HepG2 (cell line): Measurements from ENCODE around the gene PREX1. TPM values are rescaled to one million over a fixed set of nuclear protein-coding genes. Genes with fewer than 3 reads are reported as not detected.

Experiments
- MED1 ChIP-seq: sonication (generic); formaldehyde crosslinking; IDR thresholded peaks from 2 replicates; pipeline ENCODE4 v1.4.0; 2020; ENCODE audit warnings: missing genetic modification reagents
- PATZ1 ChIP-seq: sonication (generic); formaldehyde crosslinking; IDR thresholded peaks from 2 replicates; pipeline ENCODE4 v1.4.0; 2020; ENCODE audit warnings: missing genetic modification reagents
- PRPF4 ChIP-seq: fragments of 200-400 bp; formaldehyde crosslinking; IDR thresholded peaks from 2 replicates; pipeline ENCODE4 v1.6.1; 2016; ENCODE audit warnings: low read length, low read depth; ENCODE audit not compliant: poor library complexity, severe bottlenecking
- SALL1 ChIP-seq: sonication (generic); formaldehyde crosslinking; IDR thresholded peaks from 2 replicates; pipeline ENCODE4 v1.8.0; 2022; ENCODE audit warnings: mild to moderate bottlenecking, missing genetic modification reagents
- SMAD3 ChIP-seq: sonication (generic); formaldehyde crosslinking; IDR thresholded peaks from 2 replicates; pipeline ENCODE4 v1.4.0; 2020; ENCODE audit warnings: missing genetic modification reagents
- SMC3 ChIP-seq: IDR thresholded peaks from 2 replicates; pipeline ENCODE4 v1.6.1; 2011; ENCODE audit warnings: low read length, improper control_type of control experiment
- TBX2 ChIP-seq: sonication (generic); formaldehyde crosslinking; IDR thresholded peaks from 2 replicates; pipeline ENCODE4 v1.5.0; 2020; ENCODE audit warnings: missing genetic modification reagents, mild to moderate bottlenecking, borderline replicate concordance
- ZNF280B ChIP-seq: sonication (generic); formaldehyde crosslinking; IDR thresholded peaks from 2 replicates; pipeline ENCODE4 v1.5.0; 2020; ENCODE audit warnings: missing genetic modification reagents, mild to moderate bottlenecking, borderline replicate concordance
- ZNF281 ChIP-seq: sonication (generic); formaldehyde crosslinking; IDR thresholded peaks from 2 replicates; pipeline ENCODE4 v1.4.0; 2020; ENCODE audit warnings: missing genetic modification reagents, borderline replicate concordance
- ZNF44 ChIP-seq: sonication (generic); formaldehyde crosslinking; IDR thresholded peaks from 2 replicates; pipeline ENCODE4 v1.5.1; 2020; ENCODE audit warnings: mild to moderate bottlenecking, missing genetic modification reagents
- ZNF639 ChIP-seq: conservative IDR thresholded peaks from 2 replicates; pipeline ENCODE4 v1.6.1; 2018; ENCODE audit warnings: missing genetic modification reagents
- ZNF644 ChIP-seq: IDR thresholded peaks from 2 replicates; pipeline ENCODE4 v1.6.1; 2016; ENCODE audit warnings: low read depth
- ZNF749 ChIP-seq: sonication (generic); formaldehyde crosslinking; IDR thresholded peaks from 2 replicates; pipeline ENCODE4 v1.8.0; 2022; ENCODE audit warnings: mild to moderate bottlenecking, missing genetic modification reagents, moderate library complexity, borderline replicate concordance
- ZNF761 ChIP-seq: sonication (generic); formaldehyde crosslinking; conservative IDR thresholded peaks from 2 replicates; pipeline ENCODE4 v1.4.0; 2020; ENCODE audit warnings: mild to moderate bottlenecking, missing genetic modification reagents
- ZNF772 ChIP-seq: sonication (generic); formaldehyde crosslinking; IDR thresholded peaks from 2 replicates; pipeline ENCODE4 v1.5.0; 2020; ENCODE audit warnings: mild to moderate bottlenecking, missing genetic modification reagents
- ZNF773 ChIP-seq: sonication (generic); formaldehyde crosslinking; IDR thresholded peaks from 2 replicates; pipeline ENCODE4 v1.4.0; 2020; ENCODE audit warnings: missing genetic modification reagents, borderline replicate concordance
- ZNF83 ChIP-seq: sonication (generic); formaldehyde crosslinking; IDR thresholded peaks from 2 replicates; pipeline ENCODE4 v1.4.0; 2020; ENCODE audit warnings: missing genetic modification reagents, mild to moderate bottlenecking, borderline replicate concordance
- ZNF850 ChIP-seq: sonication (generic); formaldehyde crosslinking; conservative IDR thresholded peaks from 2 replicates; pipeline ENCODE4 v1.9.0; 2021; ENCODE audit warnings: mild to moderate bottlenecking, missing genetic modification reagents
- polyA plus RNA-seq, 8 experiments: library from polyadenylated mRNA; depleted of rRNA in 3 of 8; stranded (reverse) in 7 of 8; unstranded in 1 of 8; fragments of >200 nt; fragmentation: Illumina TruSeq in 4 of 8; extraction: Trizol in 4 of 8; gene quantifications; 2 replicates each; pipeline versions ENCODE4 v1.2.1 to v1.2.3, GENCODE V29; 2011 to 2016; ENCODE audit warnings: low read depth in 4 of 8, missing spikeins in 1 of 8, mixed read lengths in 1 of 8; ENCODE audit not compliant: insufficient read depth in 1 of 8
- total RNA-seq, 5 experiments: library from RNA; depleted of rRNA; stranded (reverse); fragments of >200 nt; fragmentation: Illumina TruSeq; extraction: Trizol; gene quantifications; 2 replicates each; pipeline ENCODE4 v1.2.3, GENCODE V29; 2016; ENCODE audit warnings: low read depth in 1 of 5
- TF ChIP-seq, protein P1 (sequence below): sonication (generic); formaldehyde crosslinking; IDR thresholded peaks from 2 replicates; pipeline ENCODE4 v1.5.1; 2020; ENCODE audit warnings: mild to moderate bottlenecking, missing genetic modification reagents, borderline replicate concordance

PREX1 gene
- total and polyA plus RNA-seq, 2 of the 13 experiments (the other 11 are each of a cell fraction or from before 2014, with no cell fraction given) = 0.02 to 0.04 TPM

GRCh38 chr20:48738399-48739304 lies 89.1 kb downstream of the PREX1 start (continued):
- peak; percentile 66; the same call in 1 of the 2 replicates for TF ChIP-seq ZNF280B (CRISPR knock-in tag)
- TF ChIP-seq, protein P1, sequence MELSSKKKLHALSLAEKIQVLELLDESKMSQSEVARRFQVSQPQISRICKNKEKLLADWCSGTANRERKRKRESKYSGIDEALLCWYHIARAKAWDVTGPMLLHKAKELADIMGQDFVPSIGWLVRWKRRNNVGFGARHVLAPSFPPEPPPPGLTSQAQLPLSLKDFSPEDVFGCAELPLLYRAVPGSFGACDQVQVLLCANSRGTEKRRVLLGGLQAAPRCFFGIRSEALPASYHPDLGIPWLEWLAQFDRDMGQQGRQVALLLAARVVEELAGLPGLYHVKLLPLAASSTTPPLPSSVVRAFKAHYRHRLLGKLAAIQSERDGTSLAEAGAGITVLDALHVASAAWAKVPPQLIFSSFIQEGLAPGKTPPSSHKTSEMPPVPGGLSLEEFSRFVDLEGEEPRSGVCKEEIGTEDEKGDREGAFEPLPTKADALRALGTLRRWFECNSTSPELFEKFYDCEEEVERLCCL (CRISPR knock-in tag) = 0 out of 2 replicates have a peak, but pooled peaks have one; percentile 24
- TF ChIP-seq MED1 (CRISPR knock-in tag) = peak; percentile 70
- no peak for TF ChIP-seq ZNF644
- TF ChIP-seq SMAD3 (CRISPR knock-in tag) = no peak
- peak; percentile 82 for TF ChIP-seq SALL1 (CRISPR knock-in tag)
- no peak for TF ChIP-seq PRPF4
- 0 out of 2 replicates have a peak, but pooled peaks have one; percentile 13 for TF ChIP-seq ZNF83 (CRISPR knock-in tag)
- TF ChIP-seq ZNF749 (CRISPR knock-in tag) = no peak
- TF ChIP-seq ZNF281 (CRISPR knock-in tag) = no peak
- no peak for TF ChIP-seq SMC3
- peak; percentile 78; the same call in 1 of the 2 replicates for TF ChIP-seq ZNF761 (CRISPR knock-in tag)
- TF ChIP-seq ZNF44 (CRISPR knock-in tag) = no peak
- TF ChIP-seq TBX2 = peak; percentile 70
- peak; percentile 61; the same call in 1 of the 2 replicates for TF ChIP-seq PATZ1
- TF ChIP-seq ZNF639 = no peak
- no peak for TF ChIP-seq ZNF850 (CRISPR knock-in tag)
- TF ChIP-seq ZNF773 (CRISPR knock-in tag) = no peak
- TF ChIP-seq ZNF772 (CRISPR knock-in tag) = no peak
